ENCODE measurements around the gene KAZN. TPM values are rescaled to one million over a fixed set of nuclear protein-coding genes. Genes with fewer than 3 reads are reported as not detected.
A peak's percentile ranks its signal among the peaks of the same experiment; 100 is the strongest.

Gene KAZN
- total and polyA plus RNA-seq, 2 of the 8 experiments (the other 6 are each of a cell fraction or from before 2014, with no cell fraction given) = 3.7 to 11.8 TPM

GRCh38 chr1:14972107-14972506 lies 373.6 kb downstream of the KAZN start:
- peak overlapping the region; percentile 53; the same call in 1 of the 2 replicates for H2AK5ac ChIP-seq (ENCODE audit: low read depth, low read length)
- H2AFZ ChIP-seq (ENCODE audit: low read length) = no peak overlapping the region
- H3K18ac ChIP-seq (ENCODE audit: extremely low read depth, low read length) = no peak overlapping the region
- DNase-seq (ENCODE audit: low read depth in 1 of 2, low spot score in 2 of 2) = no peak
- peak overlapping the region; percentile 39; the same call in 1 of the 2 replicates for H2BK12ac ChIP-seq (ENCODE audit: low read depth, low read length)
- no peak overlapping the region for H2BK120ac ChIP-seq (replicated peaks; ENCODE audit: low read depth, low read length)
- ChIA-PET CTCF (ENCODE audit: partially characterized antibody) (no interaction called here), POLR2A (ENCODE audit: partially characterized antibody) (no interaction called here)
- H3K27me3 ChIP-seq (replicated peaks in 1 of 4; ENCODE audit: control insufficient read depth in 3 of 4, extremely low read depth in 1 of 4, insufficient read depth in 3 of 4, low read length in 3 of 4) = no peaks in the 10 kb centered on the region
- no peak overlapping the region; the same call in 1 of the 2 replicates for H4K8ac ChIP-seq (ENCODE audit: extremely low read depth, insufficient read depth, low read length)
- no peak overlapping the region for H3K9ac ChIP-seq (replicated peaks in 1 of 4; ENCODE audit: extremely low read depth in 1 of 4, low read depth in 3 of 4, low read length in 3 of 4)
- H3K4me2 ChIP-seq (ENCODE audit: insufficient read depth in 1 of 2, low read depth in 2 of 2, low read length in 2 of 2) = no peak overlapping the region
- no peak overlapping the region for H3K27ac ChIP-seq (ENCODE audit: low read depth, low read length)
- no peak overlapping the region for H2BK15ac ChIP-seq (ENCODE audit: low read length)
- no peak overlapping the region for H4K5ac ChIP-seq (ENCODE audit: insufficient read length, low read depth, low read length)
- no peak for FAIRE-seq
- no peak for TF ChIP-seq RNF2 (IDR thresholded peaks at IDR 0.05; ENCODE audit: borderline replicate concordance, low read depth, low read length, missing control alignments, poor library complexity, severe bottlenecking)
- H3K4me3 ChIP-seq (ENCODE audit: extremely low read depth in 1 of 4, insufficient read depth in 2 of 4, low read depth in 3 of 4, low read length in 4 of 4) = no peak overlapping the region
- H2BK20ac ChIP-seq (ENCODE audit: low read length) = no peak overlapping the region
- no peaks in the 10 kb centered on the region; the same call in 1 of the 2 replicates for H3K79me1 ChIP-seq (ENCODE audit: low read depth, low read length)
- 74% methylated on average over 7 of the region's 7 CpGs; no CpG with 5 or more reads in 1 of the 2 experiments for WGBS, 2 experiments (ENCODE audit: extremely low coverage in 1 of 2, insufficient coverage in 1 of 2, insufficient read length in 1 of 2, insufficient replicate concordance in 2 of 2, low coverage in 1 of 2, low lambda C conversion rate in 2 of 2, missing lambda C conversion rate in 1 of 2)
- no peak overlapping the region for H2BK5ac ChIP-seq (ENCODE audit: low read depth, low read length)
- H3K23ac ChIP-seq (ENCODE audit: insufficient read length) = no peak overlapping the region
- H3K9me3 ChIP-seq (ENCODE audit: insufficient read depth in 2 of 2, low read depth in 1 of 2, low read length in 1 of 2) = peaks cover 0 to 4% of the 10 kb centered on the region in 2 experiments; a peak in 1 of 4 replicates
- H3K79me2 ChIP-seq (ENCODE audit: control insufficient read depth in 1 of 2, insufficient read depth in 2 of 2, low read length in 2 of 2) = no peaks in the 10 kb centered on the region
- H3K14ac ChIP-seq (ENCODE audit: insufficient read length) = no peak overlapping the region
- H4K91ac ChIP-seq (replicated peaks; ENCODE audit: insufficient read length, low read length) = no peak overlapping the region
- no peaks in the 10 kb centered on the region for H3K23me2 ChIP-seq (ENCODE audit: low read depth, low read length)
- H4K20me1 ChIP-seq (replicated peaks in 1 of 2; ENCODE audit: control insufficient read depth in 1 of 2, insufficient read depth in 2 of 2, low read length in 2 of 2) = no peaks in the 10 kb centered on the region
- H3K36me3 ChIP-seq (ENCODE audit: control insufficient read depth in 2 of 4, insufficient read depth in 4 of 4, low read length in 3 of 4) = no peaks in the 10 kb centered on the region
- peaks cover 0 to 12% (median 3%) of the 10 kb centered on the region in 4 experiments; a peak in 5 of 7 replicates for H3K4me1 ChIP-seq (replicated peaks in 1 of 4; ENCODE audit: control insufficient read depth in 3 of 4, insufficient read depth in 4 of 4, low read length in 3 of 4)
- H3K56ac ChIP-seq (replicated peaks; ENCODE audit: insufficient read length, low read depth, low read length) = no peak overlapping the region
- H3K4ac ChIP-seq (replicated peaks; ENCODE audit: insufficient read length, low read depth, low read length) = no peak overlapping the region
